H1 (cell line): ENCODE measurements around the gene NHSL2. TPM values are rescaled to one million over a fixed set of nuclear protein-coding genes. Genes with fewer than 3 reads are reported as not detected.

Experiments
- CTCF ChIA-PET: fragments of 300-600 bp; sonication (Branson Sonifier 250); formaldehyde crosslinking; loops from one replicate; lab custom pipeline; 2021; ENCODE audit not compliant: partially characterized antibody; lab: Charles Lee
- POLR2A ChIA-PET: fragments of 300-600 bp; sonication (Branson Sonifier 250); formaldehyde crosslinking; loops from one replicate; lab custom pipeline; 2021; ENCODE audit warnings: inconsistent platforms; ENCODE audit not compliant: partially characterized antibody; lab: Charles Lee
- DNase-seq, 2 experiments: peaks; one replicate each; pipeline versions ENCODE4 v3.0.0 to v3.0.0-alpha.2; 2010 to 2022; ENCODE audit warnings: low spot score in 2 of 2, low read depth in 1 of 2, mixed read lengths in 1 of 2
- FAIRE-seq: peaks from 2 replicates; lab custom pipeline; 2011; peaks lifted over from hg19 to GRCh38; lab: Jason Lieb, UNC
- H2AFZ ChIP-seq: 2 replicates; pipeline ENCODE4 v1.8.1; 2012; ENCODE audit warnings: low read length, inconsistent platforms
- H2AK5ac ChIP-seq: 2 replicates; pipeline ENCODE4 v1.6.1; 2013; ENCODE audit warnings: low read depth, low read length
- H2BK120ac ChIP-seq: replicated peaks from 2 replicates; pipeline ENCODE3; 2013; ENCODE audit warnings: low read depth, low read length, inconsistent platforms
- H2BK12ac ChIP-seq: 2 replicates; pipeline ENCODE4 v1.6.1; 2013; ENCODE audit warnings: low read depth, low read length
- H2BK15ac ChIP-seq: 2 replicates; pipeline ENCODE4 v1.6.1; 2013; ENCODE audit warnings: low read length
- H2BK20ac ChIP-seq: 2 replicates; pipeline ENCODE4 v1.6.1; 2013; ENCODE audit warnings: low read length
- H2BK5ac ChIP-seq: 2 replicates; pipeline ENCODE4 v1.6.1; 2013; ENCODE audit warnings: low read depth, low read length
- H3K14ac ChIP-seq: 2 replicates; pipeline ENCODE4 v1.6.1; 2013; ENCODE audit warnings: inconsistent platforms; ENCODE audit not compliant: insufficient read length
- H3K18ac ChIP-seq: 2 replicates; pipeline ENCODE4 v1.6.1; 2013; ENCODE audit warnings: low read length; ENCODE audit errors: extremely low read depth
- H3K23ac ChIP-seq: 2 replicates; pipeline ENCODE4 v1.6.1; 2013; ENCODE audit warnings: inconsistent platforms; ENCODE audit not compliant: insufficient read length
- H3K23me2 ChIP-seq: 2 replicates; pipeline ENCODE4 v1.6.1; 2013; ENCODE audit warnings: low read depth, low read length
- H3K27ac ChIP-seq: 2 replicates; pipeline ENCODE4 v1.6.1; 2011; ENCODE audit warnings: low read depth, low read length, inconsistent platforms
- H3K27me3 ChIP-seq, 4 experiments: replicated peaks in 1 of 4; 1 replicate in 1 of 4; 2 replicates in 3 of 4; pipeline versions ENCODE4 v1.6.1 to v1.8.1; 2011 to 2013; ENCODE audit warnings: low read length in 3 of 4, mild to moderate bottlenecking in 3 of 4, inconsistent platforms in 2 of 4, mixed read lengths in 2 of 4, moderate library complexity in 1 of 4; ENCODE audit not compliant: control insufficient read depth in 3 of 4, insufficient read depth in 3 of 4; ENCODE audit errors: extremely low read depth in 1 of 4
- H3K36me3 ChIP-seq, 4 experiments: 2 replicates each; pipeline versions ENCODE4 v1.6.1 to v1.8.1; 2011 to 2013; ENCODE audit warnings: mild to moderate bottlenecking in 4 of 4, low read length in 3 of 4, moderate library complexity in 2 of 4, control low read depth in 1 of 4, inconsistent platforms in 1 of 4; ENCODE audit not compliant: insufficient read depth in 4 of 4, control insufficient read depth in 2 of 4
- H3K4ac ChIP-seq: replicated peaks from 2 replicates; pipeline ENCODE3; 2013; ENCODE audit warnings: low read length, low read depth, mixed read lengths, inconsistent platforms; ENCODE audit not compliant: insufficient read length
- H3K4me1 ChIP-seq, 4 experiments: replicated peaks in 1 of 4; 1 replicate in 1 of 4; 2 replicates in 3 of 4; pipeline versions ENCODE4 v1.6.1 to v1.8.1; 2011 to 2013; ENCODE audit warnings: low read length in 3 of 4, inconsistent platforms in 2 of 4, mixed read lengths in 1 of 4; ENCODE audit not compliant: insufficient read depth in 4 of 4, control insufficient read depth in 3 of 4
- H3K4me2 ChIP-seq, 2 experiments: 2 replicates each; pipeline versions ENCODE4 v1.6.1 to v1.8.1; 2011 to 2013; ENCODE audit warnings: low read depth in 2 of 2, low read length in 2 of 2, control low read depth in 1 of 2, inconsistent platforms in 1 of 2, mild to moderate bottlenecking in 1 of 2; ENCODE audit not compliant: insufficient read depth in 1 of 2
- H3K4me3 ChIP-seq, 4 experiments: fragments of 200-600, 300-600 bp in 1 of 4; sonication (generic), shearing (Covaris generic), sonication (Bioruptor Twin) in 1 of 4; 2 replicates each; pipeline versions ENCODE4 v1.5.1 to v1.8.1; 2011 to 2016; ENCODE audit warnings: low read length in 4 of 4, low read depth in 3 of 4, control low read depth in 2 of 4, inconsistent platforms in 2 of 4, mild to moderate bottlenecking in 2 of 4, mixed read lengths in 1 of 4, moderate library complexity in 1 of 4; ENCODE audit not compliant: insufficient read depth in 2 of 4; ENCODE audit errors: extremely low read depth in 1 of 4
- H3K56ac ChIP-seq: replicated peaks from 2 replicates; pipeline ENCODE3; 2013; ENCODE audit warnings: low read depth, mild to moderate bottlenecking, mixed read lengths, low read length, inconsistent platforms; ENCODE audit not compliant: insufficient read length
- H3K79me1 ChIP-seq: 2 replicates; pipeline ENCODE4 v1.6.1; 2013; ENCODE audit warnings: low read depth, low read length, control low read depth
- H3K79me2 ChIP-seq, 2 experiments: 2 replicates each; pipeline versions ENCODE4 v1.6.1 to v1.8.1; 2012 to 2013; ENCODE audit warnings: low read length in 2 of 2, mild to moderate bottlenecking in 2 of 2, inconsistent platforms in 1 of 2; ENCODE audit not compliant: insufficient read depth in 2 of 2, control insufficient read depth in 1 of 2
- H3K9ac ChIP-seq, 4 experiments: replicated peaks in 1 of 4; 1 replicate in 1 of 4; 2 replicates in 3 of 4; pipeline versions ENCODE4 v1.6.1 to v1.8.1; 2011 to 2013; ENCODE audit warnings: low read depth in 3 of 4, low read length in 3 of 4, control low read depth in 2 of 4, mild to moderate bottlenecking in 2 of 4, moderate library complexity in 2 of 4, inconsistent platforms in 1 of 4; ENCODE audit errors: extremely low read depth in 1 of 4
- H3K9me3 ChIP-seq, 2 experiments: 2 replicates each; pipeline versions ENCODE4 v1.6.1 to v1.8.1; 2012 to 2013; ENCODE audit warnings: mild to moderate bottlenecking in 2 of 2, moderate library complexity in 2 of 2, control low read depth in 1 of 2, inconsistent platforms in 1 of 2, low read depth in 1 of 2, low read length in 1 of 2, mixed read lengths in 1 of 2; ENCODE audit not compliant: insufficient read depth in 2 of 2
- H4K20me1 ChIP-seq, 2 experiments: replicated peaks in 1 of 2; 2 replicates each; pipeline versions ENCODE3 to v1.8.1; 2011 to 2013; ENCODE audit warnings: inconsistent platforms in 2 of 2, low read length in 2 of 2, mild to moderate bottlenecking in 1 of 2; ENCODE audit not compliant: insufficient read depth in 2 of 2, control insufficient read depth in 1 of 2
- H4K5ac ChIP-seq: 2 replicates; pipeline ENCODE4 v1.6.1; 2013; ENCODE audit warnings: low read length, low read depth, mixed read lengths, inconsistent platforms; ENCODE audit not compliant: insufficient read length
- H4K8ac ChIP-seq: 2 replicates; pipeline ENCODE4 v1.8.0; 2013; ENCODE audit warnings: mild to moderate bottlenecking, moderate library complexity, low read length, inconsistent platforms; ENCODE audit not compliant: insufficient read depth; ENCODE audit errors: extremely low read depth
- H4K91ac ChIP-seq: replicated peaks from 2 replicates; pipeline ENCODE3; 2013; ENCODE audit warnings: low read length, mixed read lengths, inconsistent platforms; ENCODE audit not compliant: insufficient read length
- BACH1 ChIP-seq: IDR thresholded peaks from 2 replicates; pipeline ENCODE4 v1.6.1; 2012; ENCODE audit warnings: low read length, improper control_type of control experiment
- CHD2 ChIP-seq: IDR thresholded peaks from 2 replicates; pipeline ENCODE4 v1.6.1; 2012; ENCODE audit warnings: low read length, improper control_type of control experiment
- HDAC6 ChIP-seq: IDR thresholded peaks from one replicate; pipeline ENCODE4 v1.7.1; 2012; ENCODE audit warnings: low read depth, mild to moderate bottlenecking, inconsistent platforms, low read length, moderate library complexity
- POU5F1 ChIP-seq: IDR thresholded peaks from 2 replicates; pipeline ENCODE4 v1.6.1; 2011; ENCODE audit warnings: low read depth, mild to moderate bottlenecking, low read length, moderate library complexity
- RAD21 ChIP-seq, 2 experiments: IDR thresholded peaks in 1 of 2; conservative IDR thresholded peaks in 1 of 2; 2 replicates each; pipeline ENCODE4 v1.6.1; 2011; ENCODE audit warnings: low read depth in 2 of 2, low read length in 2 of 2, improper control_type of control experiment in 1 of 2, inconsistent platforms in 1 of 2, mild to moderate bottlenecking in 1 of 2, moderate library complexity in 1 of 2
- RXRA ChIP-seq: IDR thresholded peaks from 2 replicates; pipeline ENCODE4 v1.6.1; 2011; ENCODE audit warnings: low read depth, mild to moderate bottlenecking, low read length, moderate library complexity; ENCODE audit not compliant: insufficient read depth
- TAF1 ChIP-seq: IDR thresholded peaks from 2 replicates; pipeline ENCODE4 v1.6.1; 2011; ENCODE audit warnings: mild to moderate bottlenecking, low read depth, low read length
- WGBS, 2 experiments: shearing (Covaris generic) in 1 of 2; methylation state at CpG; one replicate each; pipeline versions ENCODE4 v1.1.6 to v1.1.7; 2013 to 2015; ENCODE audit warnings: low lambda C conversion rate in 2 of 2, mixed read lengths in 2 of 2, inconsistent platforms in 1 of 2, low coverage in 1 of 2, missing lambda C conversion rate in 1 of 2; ENCODE audit not compliant: insufficient replicate concordance in 2 of 2, insufficient coverage in 1 of 2, insufficient read length in 1 of 2; ENCODE audit errors: extremely low coverage in 1 of 2, missing lambda C conversion rate in 1 of 2; 5-methylcytosine and 5-hydroxymethylcytosine counted together
- polyA plus RNA-seq, 7 experiments: library from polyadenylated mRNA; depleted of rRNA in 3 of 7; stranded (reverse) in 5 of 7; unstranded in 2 of 7; fragments of >200 nt in 5 of 7; fragments of 200-250 nt in 2 of 7; gene quantifications; 1 replicate in 5 of 7; 2 replicates in 1 of 7; 4 replicates in 1 of 7; pipeline versions ENCODE4 v1.2.1 to v1.2.3, GENCODE V29; 2011 to 2013; ENCODE audit warnings: missing spikeins in 2 of 7, mixed read lengths in 2 of 7
- total RNA-seq: library from RNA; stranded (reverse); fragmentation: NEBNext Ultra II Directional; extraction: Animal tissue kit (Norgen Biotek cat#: 25700); gene quantifications from 2 replicates; pipeline ENCODE4 v1.2.1, GENCODE V29; 2021

The NHSL2 gene
- total and polyA plus RNA-seq, 2 of the 8 experiments (the other 6 are each of a cell fraction or from before 2014, with no cell fraction given): 3.7 to 7.2 TPM

GRCh38 chrX:71917621-71918343 lies 7.1 kb downstream of the NHSL2 start:
- Histone ChIP-seq H3K56ac (peak overlapping the region; percentile 53), H3K79me2 (peaks cover 2 to 51% of the 10 kb centered on the region in 2 experiments; a peak in 3 of 4 replicates), H3K9ac (no peak overlapping the region), H3K27me3 (no peaks in the 10 kb centered on the region), H3K4ac (no peak overlapping the region), H3K18ac (0 out of 2 replicates have a peak overlapping the region, but pooled peaks have one; percentile 51), H2BK120ac (peak overlapping the region; percentile 64), H3K23ac (no peak overlapping the region), H3K27ac (no peak overlapping the region), H4K91ac (peak overlapping the region; percentile 93), H3K4me1 (peaks cover 6 to 18% (median 10%) of the 10 kb centered on the region in 4 experiments; a peak in 4 of 7 replicates), H4K8ac (peak overlapping the region; percentile 80; the same call in 1 of the 2 replicates), H2BK12ac (peak overlapping the region; percentile 75; the same call in 1 of the 2 replicates), H3K4me3 (peak overlapping the region in 1 of 4 experiments; percentile 19; a peak in 1 of 8 replicates), H3K79me1 (peaks cover 3% of the 10 kb centered on the region; the same call in 1 of the 2 replicates), H3K36me3 (no peaks in the 10 kb centered on the region), H3K14ac (peak overlapping the region; percentile 97), H3K9me3 (no peaks in the 10 kb centered on the region), H2BK20ac (no peak overlapping the region), H3K4me2 (peak overlapping the region; percentile 56 to 63), H4K5ac (no peak overlapping the region), H2BK5ac (peak overlapping the region; percentile 88; the same call in 1 of the 2 replicates), H2BK15ac (no peak overlapping the region), H3K23me2 (no peaks in the 10 kb centered on the region; the same call in 1 of the 2 replicates), H2AK5ac (no peak overlapping the region), H2AFZ (no peak overlapping the region), H4K20me1 (peaks cover 0 to 4% of the 10 kb centered on the region in 2 experiments)
- ChIA-PET POLR2A (interaction anchor here (0.6 to 1.5 kb wide), 3 partner anchors 15 to 237 kb away, joined by 3 to 4 read pairs (median 3); no protein-coding TSS in a partner anchor), CTCF (interaction anchor here (1.0 to 1.4 kb wide), 3 partner anchors 9 to 79 kb away, joined by 3 to 5 read pairs (median 3); no protein-coding TSS in a partner anchor)
- TF ChIP-seq TAF1 (no peak), POU5F1 (no peak), RXRA (no peak), HDAC6 (no peak), CHD2 (no peak), BACH1 (no peak), RAD21 (IDR thresholded peaks at IDR 0.05 in 1 of 2, conservative IDR thresholded peaks at IDR 0.05 in 1 of 2; ENCODE audit: low read depth in 2 of 2, low read length in 2 of 2) (0 out of 4 replicates have a peak, but pooled peaks of 1 of the 2 experiments have one; percentile 1)
- peak; percentile 84 for FAIRE-seq
- 52% methylated on average over 6 of the region's 9 CpGs; no CpG with 5 or more reads in 1 of the 2 experiments for WGBS, 2 experiments
- no peak for DNase-seq
